K562 (cell line): ENCODE results near the gene IL23A. TPM values are rescaled to one million over a fixed set of nuclear protein-coding genes. Genes with fewer than 3 reads are reported as not detected.
A peak's percentile ranks its signal among the peaks of the same experiment; 100 is the strongest.

Experiments
- ATF2 ChIP-seq: sonication (generic); formaldehyde crosslinking; IDR thresholded peaks from 2 replicates; pipeline ENCODE4 v1.8.1; 2022; ENCODE audit warnings: missing genetic modification reagents
- E2F5 ChIP-seq: sonication (generic); formaldehyde crosslinking; IDR thresholded peaks from 2 replicates; pipeline ENCODE4 v1.8.0; 2022; ENCODE audit warnings: mild to moderate bottlenecking, missing genetic modification reagents
- ETV5 ChIP-seq: sonication (generic); formaldehyde crosslinking; IDR thresholded peaks from 2 replicates; pipeline ENCODE4 v1.4.0; 2020; ENCODE audit warnings: low read depth, mild to moderate bottlenecking, missing genetic modification reagents
- GTF3C2 ChIP-seq: IDR thresholded peaks from 3 replicates; pipeline ENCODE4 v1.6.1; 2011; ENCODE audit warnings: borderline replicate concordance, mild to moderate bottlenecking, moderate library complexity; ENCODE audit not compliant: insufficient read length; ENCODE audit errors: extremely low read depth
- ILF3 ChIP-seq: fragments of 450-650 bp; IDR thresholded peaks from 2 replicates; pipeline ENCODE4 v1.6.1; 2018; ENCODE audit warnings: antibody characterized with exemption, mild to moderate bottlenecking, moderate library complexity, borderline replicate concordance
- RBM14 ChIP-seq: fragments of 200-400 bp; formaldehyde crosslinking; IDR thresholded peaks from 2 replicates; pipeline ENCODE4 v1.6.1; 2018; ENCODE audit warnings: low read depth, mild to moderate bottlenecking, low read length, moderate library complexity, borderline replicate concordance; ENCODE audit not compliant: insufficient read depth
- SMAD4 ChIP-seq: fragments of 250-450 bp; sonication (Bioruptor Pico); conservative IDR thresholded peaks from 2 replicates; pipeline ENCODE4 v1.8.0; 2021; ENCODE audit warnings: inconsistent platforms, mild to moderate bottlenecking, moderate library complexity
- TARDBP ChIP-seq: fragments of 450-650 bp; IDR thresholded peaks from 2 replicates; pipeline ENCODE4 v1.6.1; 2016
- ZBTB40 ChIP-seq, 2 experiments: fragments of 450-650 bp in 1 of 2; sonication (generic) in 1 of 2; formaldehyde crosslinking in 1 of 2; IDR thresholded peaks; 2 replicates each; pipeline versions ENCODE4 v1.7.1 to v1.9.0; 2016 to 2022; ENCODE audit warnings: inconsistent platforms in 1 of 2, mild to moderate bottlenecking in 1 of 2, missing genetic modification reagents in 1 of 2
- ZNF121 ChIP-seq: sonication (generic); formaldehyde crosslinking; conservative IDR thresholded peaks from 2 replicates; pipeline ENCODE4 v1.8.0; 2022; ENCODE audit warnings: missing genetic modification reagents
- polyA plus RNA-seq, 8 experiments: library from polyadenylated mRNA; depleted of rRNA in 4 of 8; stranded (reverse) in 5 of 8; unstranded in 3 of 8; fragments of >200 nt; fragmentation: Nextera tagmentation in 2 of 8; fragmentation: Illumina TruSeq in 1 of 8; extraction: Ambion mirVana in 2 of 8; extraction: Trizol in 1 of 8; gene quantifications; 2 replicates each; pipeline versions ENCODE4 v1.2.1 to v1.2.3, GENCODE V29; 2011 to 2014; ENCODE audit warnings: inconsistent platforms in 1 of 8, missing spikeins in 1 of 8
- total RNA-seq, 7 experiments: library from RNA; depleted of rRNA in 6 of 7; stranded (reverse); fragments of >200 nt in 6 of 7; fragmentation: Illumina TruSeq in 2 of 7; extraction: Trizol in 2 of 7; gene quantifications; 2 replicates each; pipeline versions ENCODE4 v1.2.1 to v1.2.3, GENCODE V29; 2011 to 2021; ENCODE audit warnings: low replicate concordance in 1 of 7

IL23A gene
- total and polyA plus RNA-seq, 9 of the 15 experiments (the other 6 are each of a cell fraction or from before 2014, with no cell fraction given) = 4.4 to 37.2 (median 9.6) TPM

GRCh38 chr12:56300644-56301464 is 37.8 kb upstream of the IL23A start (continued):
- TF ChIP-seq E2F5 = no peak
- no peak for TF ChIP-seq RBM14
- TF ChIP-seq ZNF121 (CRISPR knock-in tag) = no peak
- TF ChIP-seq ATF2 (CRISPR knock-in tag) = no peak
- TF ChIP-seq ILF3 = no peak
- TF ChIP-seq SMAD4 (CRISPR knock-in tag) = peak; percentile 62
- no peak for TF ChIP-seq TARDBP
- TF ChIP-seq GTF3C2 = no peak
- no peak for TF ChIP-seq ETV5 (CRISPR knock-in tag)
- no peak for TF ChIP-seq ZBTB40 (IDR thresholded peaks at IDR 0.05)
- TF ChIP-seq ZBTB40 (CRISPR knock-in tag; IDR thresholded peaks at IDR 0.05) = no peak
